ENCODE data around the gene PTGR3. TPM values are rescaled to one million over a fixed set of nuclear protein-coding genes. Genes with fewer than 3 reads are reported as not detected.
A peak's percentile ranks its signal among the peaks of the same experiment; 100 is the strongest.
"Not testable (repeated sequence)": the region's sequence is repeated elsewhere in the genome, so short reads cannot be mapped to it uniquely, and the experiment has no call there.

The PTGR3 gene
- total and polyA plus RNA-seq, 10 donors: 11.1 to 43.8 (median 30.0) TPM

DNA sequence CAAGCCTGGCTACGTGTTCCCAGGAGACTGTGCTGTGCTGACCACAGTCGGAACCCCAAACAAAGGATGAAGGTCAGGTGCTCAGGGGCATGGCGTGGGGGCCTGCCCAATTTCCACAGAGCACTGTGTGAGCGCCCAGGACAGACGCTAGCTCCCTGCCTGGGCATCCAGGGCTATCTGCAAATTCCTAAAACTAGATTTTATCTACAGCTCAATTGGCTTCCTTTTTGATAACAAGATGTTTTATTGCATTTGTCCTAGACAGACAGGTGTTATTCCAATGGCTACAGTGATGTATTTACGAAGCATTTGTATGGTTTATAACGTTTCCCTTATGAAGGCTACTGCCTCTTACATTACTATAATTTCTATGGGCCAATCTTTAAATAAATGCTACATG, 16.0 kb downstream of the PTGR3 start:
- intact Hi-C loops (cut with DNase I; ENCODE audit: low total_unique reads): no loop called here
- H3K4me3 ChIP-seq: no peak overlapping the region
- TF ChIP-seq, protein P1, sequence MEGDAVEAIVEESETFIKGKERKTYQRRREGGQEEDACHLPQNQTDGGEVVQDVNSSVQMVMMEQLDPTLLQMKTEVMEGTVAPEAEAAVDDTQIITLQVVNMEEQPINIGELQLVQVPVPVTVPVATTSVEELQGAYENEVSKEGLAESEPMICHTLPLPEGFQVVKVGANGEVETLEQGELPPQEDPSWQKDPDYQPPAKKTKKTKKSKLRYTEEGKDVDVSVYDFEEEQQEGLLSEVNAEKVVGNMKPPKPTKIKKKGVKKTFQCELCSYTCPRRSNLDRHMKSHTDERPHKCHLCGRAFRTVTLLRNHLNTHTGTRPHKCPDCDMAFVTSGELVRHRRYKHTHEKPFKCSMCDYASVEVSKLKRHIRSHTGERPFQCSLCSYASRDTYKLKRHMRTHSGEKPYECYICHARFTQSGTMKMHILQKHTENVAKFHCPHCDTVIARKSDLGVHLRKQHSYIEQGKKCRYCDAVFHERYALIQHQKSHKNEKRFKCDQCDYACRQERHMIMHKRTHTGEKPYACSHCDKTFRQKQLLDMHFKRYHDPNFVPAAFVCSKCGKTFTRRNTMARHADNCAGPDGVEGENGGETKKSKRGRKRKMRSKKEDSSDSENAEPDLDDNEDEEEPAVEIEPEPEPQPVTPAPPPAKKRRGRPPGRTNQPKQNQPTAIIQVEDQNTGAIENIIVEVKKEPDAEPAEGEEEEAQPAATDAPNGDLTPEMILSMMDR (IDR thresholded peaks at IDR 0.05 in 8 of 11, conservative IDR thresholded peaks at IDR 0.05 in 3 of 11): no peak
- TF ChIP-seq POLR2AphosphoS5 (IDR thresholded peaks at IDR 0.05) (peak in 1 of 3 donors; percentile 16), POLR2A (IDR thresholded peaks at IDR 0.05) (no peak)
- 67 to 87% (median 80%) methylated on average over 7 of the region's 7 CpGs for WGBS, 5 donors
- H3K4me1 ChIP-seq: peaks cover 0 to 5% (median under 1%) of the 10 kb centered on the region in 6 donors
- DNase-seq: no peak
- no peaks in the 10 kb centered on the region for H3K9me3 ChIP-seq
- H3K27me3 ChIP-seq (replicated peaks in 1 of 7): no peaks in the 10 kb centered on the region
- no peak overlapping the region for H3K27ac ChIP-seq
- H3K36me3 ChIP-seq: no peaks in the 10 kb centered on the region

DNA sequence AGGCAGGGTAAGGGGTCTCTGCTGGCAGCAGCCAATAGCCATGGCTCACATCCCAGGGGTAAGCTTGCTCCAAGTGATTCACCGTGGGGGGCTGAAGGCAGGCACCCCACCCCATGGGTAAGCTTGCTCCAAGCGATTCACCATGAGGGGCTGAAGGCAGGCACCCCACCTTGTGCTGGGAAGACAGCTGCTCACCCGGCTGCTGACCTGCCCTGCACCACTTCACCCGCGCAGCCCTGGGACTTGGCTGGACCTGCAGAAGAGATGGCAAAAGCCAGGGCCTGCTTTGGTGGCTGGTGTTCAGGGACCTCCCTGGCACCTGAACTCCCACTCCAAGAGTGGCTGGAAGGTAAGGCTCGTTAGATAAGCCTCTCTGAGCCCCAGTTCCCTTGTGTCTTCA, 19.2 kb downstream of the PTGR3 start:
- Histone ChIP-seq H3K27ac (no peak overlapping the region), H3K4me1 (no peaks in the 10 kb centered on the region), H3K9me3 (no peaks in the 10 kb centered on the region), H3K36me3 (no peaks in the 10 kb centered on the region), H3K4me3 (no peak overlapping the region), H3K27me3 (replicated peaks in 1 of 7) (peaks cover 0 to 7% (median 0%) of the 10 kb centered on the region in 7 donors)
- intact Hi-C loops (cut with DNase I; ENCODE audit: low total_unique reads): no loop called here
- TF ChIP-seq, protein P1 (IDR thresholded peaks at IDR 0.05 in 8 of 11, conservative IDR thresholded peaks at IDR 0.05 in 3 of 11): no peak
- TF ChIP-seq POLR2AphosphoS5 (IDR thresholded peaks at IDR 0.05) (no peak), POLR2A (IDR thresholded peaks at IDR 0.05) (no peak)
- WGBS, 5 donors: 50 to 100% (median 94%) methylated on average over 1 to 6 of the region's 6 CpGs
- DNase-seq: no peak

DNA sequence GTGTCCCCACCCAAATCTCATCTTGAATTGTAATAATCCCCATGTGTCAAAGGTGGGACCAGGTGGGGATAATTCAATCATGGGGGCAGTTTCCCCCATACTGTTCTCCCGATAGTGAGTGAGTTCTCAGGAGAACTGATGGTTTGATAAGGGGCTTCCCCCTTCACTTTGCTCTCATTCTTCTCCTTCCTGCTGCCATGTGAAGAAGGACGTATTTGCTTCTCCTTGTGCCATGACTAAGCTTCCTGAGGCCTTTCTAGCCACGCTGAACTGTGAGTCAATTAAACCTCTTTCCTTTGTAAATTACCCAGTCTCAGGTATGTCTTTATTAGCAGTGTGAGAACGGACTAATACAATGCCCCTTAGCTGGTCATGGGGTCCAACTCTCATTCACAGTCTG, 21.2 kb downstream of the PTGR3 start:
- H3K27ac ChIP-seq; intact Hi-C loops (cut with DNase I; ENCODE audit: low total_unique reads); H3K36me3 ChIP-seq; H3K4me1 ChIP-seq; H3K4me3 ChIP-seq; H3K9me3 ChIP-seq; DNase-seq: not testable (repeated sequence)
- WGBS, 5 donors: 62 to 73% (median 68%) methylated on average over 4 of the region's 4 CpGs
- peaks cover 0 to 11% (median 0%) of the 10 kb centered on the region in 7 donors for H3K27me3 ChIP-seq (replicated peaks in 1 of 7)

DNA sequence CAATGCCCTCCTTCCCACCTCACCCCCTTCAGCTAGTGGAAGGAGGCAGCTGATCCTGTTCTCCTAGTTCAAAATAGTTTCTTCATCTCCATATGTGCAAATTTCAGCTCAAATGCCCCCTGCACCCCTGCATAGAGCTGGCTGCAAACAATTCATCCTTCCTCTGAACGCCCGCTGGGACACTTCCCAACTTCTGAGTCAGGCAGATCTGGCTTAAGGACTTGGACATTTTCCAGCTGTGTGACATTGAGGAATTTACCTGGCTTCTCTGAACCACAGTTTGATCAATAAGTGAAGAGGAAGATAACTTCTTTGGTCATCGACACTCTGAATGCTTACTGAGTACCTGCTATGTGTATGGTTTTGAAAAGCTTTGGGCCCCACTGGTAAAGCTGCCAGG, 23.5 kb downstream of the PTGR3 start:
- H3K27ac ChIP-seq: no peak overlapping the region
- H3K36me3 ChIP-seq: no peaks in the 10 kb centered on the region
- H3K4me1 ChIP-seq: no peaks in the 10 kb centered on the region
- H3K4me3 ChIP-seq: no peak overlapping the region
- intact Hi-C loops (cut with DNase I; ENCODE audit: low total_unique reads): no loop called here
- WGBS, 5 donors: 83 to 98% (median 94%) methylated on average over 3 of the region's 3 CpGs
- no peaks in the 10 kb centered on the region for H3K9me3 ChIP-seq
- H3K27me3 ChIP-seq (replicated peaks in 1 of 7): peaks cover 0 to 11% (median 0%) of the 10 kb centered on the region in 7 donors
- TF ChIP-seq, protein P1 (IDR thresholded peaks at IDR 0.05 in 8 of 11, conservative IDR thresholded peaks at IDR 0.05 in 3 of 11): no peak
- no peak for TF ChIP-seq POLR2AphosphoS5 (IDR thresholded peaks at IDR 0.05)
- TF ChIP-seq POLR2A (IDR thresholded peaks at IDR 0.05): no peak
- no peak for DNase-seq

DNA sequence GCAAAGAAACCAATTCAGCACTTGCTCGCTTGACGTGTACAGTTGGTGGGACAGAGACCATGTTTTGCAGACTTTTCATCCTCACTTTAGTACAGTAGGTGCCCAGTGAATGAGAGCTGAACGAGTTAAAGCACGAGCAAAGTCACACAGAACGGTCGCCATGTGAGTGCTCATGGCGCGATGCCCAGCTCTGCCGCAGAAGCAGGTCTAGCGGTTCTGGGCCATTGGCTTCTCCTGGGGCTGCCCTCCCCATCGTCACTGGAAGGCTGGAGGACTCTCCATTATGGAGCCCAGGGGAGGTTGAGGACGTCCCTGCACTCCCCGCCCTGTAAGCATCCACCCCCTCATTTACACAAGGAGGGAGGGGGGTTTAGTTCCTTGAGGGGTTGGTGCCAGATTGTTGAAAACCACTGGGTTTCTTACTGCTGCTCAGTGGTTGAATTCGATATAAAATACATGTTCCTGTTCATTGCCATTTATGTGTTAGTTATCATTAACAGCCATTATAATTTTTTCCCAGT, 24.9 kb downstream of the PTGR3 start:
- Histone ChIP-seq H3K4me3 (no peak overlapping the region), H3K27ac (no peak overlapping the region), H3K9me3 (no peaks in the 10 kb centered on the region), H3K36me3 (no peaks in the 10 kb centered on the region), H3K4me1 (no peaks in the 10 kb centered on the region), H3K27me3 (replicated peaks in 1 of 7) (peaks cover 0 to 11% (median 0%) of the 10 kb centered on the region in 7 donors)
- intact Hi-C loops (cut with DNase I; ENCODE audit: low total_unique reads): no loop called here
- TF ChIP-seq POLR2AphosphoS5 (IDR thresholded peaks at IDR 0.05): no peak
- TF ChIP-seq, protein P1 (IDR thresholded peaks at IDR 0.05 in 8 of 11, conservative IDR thresholded peaks at IDR 0.05 in 3 of 11): no peak
- no peak for TF ChIP-seq POLR2A (IDR thresholded peaks at IDR 0.05)
- DNase-seq: peak; percentile 29
- WGBS, 5 donors: 94 to 96% (median 95%) methylated on average over 14 of the region's 14 CpGs
